HG02981 (cell line): Measurements from ENCODE around the gene STK11IP.
"Not testable (repeated sequence)": the region's sequence is repeated elsewhere in the genome, so short reads cannot be mapped to it uniquely, and the experiment has no call there.

ENCODE experiments used
- ATAC-seq: cut with Tn5 transposase; IDR thresholded peaks from one replicate; pipeline ENCODE4 v1.9.1; 2021; ENCODE audit warnings: mild to moderate bottlenecking, moderate library complexity; ENCODE audit not compliant: unreplicated experiment

STK11IP gene

GRCh38 chr2:219644801-219645480 is 47.3 kb downstream of the STK11IP start:
- no peak for ATAC-seq

- no peak for ATAC-seq
Observed at GRCh38 chr2:219645631-219646527, 48.2 kb downstream of the STK11IP start.

GRCh38 chr2:219648176-219648575 is 50.5 kb downstream of the STK11IP start:
- no peak for ATAC-seq

- no peak for ATAC-seq
Observed at GRCh38 chr2:219648963-219649362, 51.3 kb downstream of the STK11IP start.

GRCh38 chr2:219650426-219651248 is 53.0 kb downstream of the STK11IP start:
- no peak for ATAC-seq

GRCh38 chr2:219651656-219652055 is 54.0 kb downstream of the STK11IP start:
- ATAC-seq = not testable (repeated sequence)

GRCh38 chr2:219656526-219656925 is 58.9 kb downstream of the STK11IP start:
- ATAC-seq = no peak

- no peak for ATAC-seq
Observed at GRCh38 chr2:219658196-219658846, 60.7 kb downstream of the STK11IP start.

GRCh38 chr2:219658874-219659273 is 61.2 kb downstream of the STK11IP start:
- ATAC-seq = no peak

GRCh38 chr2:219661197-219661954 is 63.7 kb downstream of the STK11IP start:
- peak; percentile 96 for ATAC-seq

GRCh38 chr2:219661955-219662395 is 64.3 kb downstream of the STK11IP start:
- no peak for ATAC-seq

GRCh38 chr2:219662566-219662965 is 64.9 kb downstream of the STK11IP start:
- ATAC-seq = no peak

GRCh38 chr2:219663116-219663762 is 65.6 kb downstream of the STK11IP start:
- ATAC-seq = no peak

- ATAC-seq = no peak
Observed at GRCh38 chr2:219664041-219664440, 66.4 kb downstream of the STK11IP start.

- no peak for ATAC-seq
Observed at GRCh38 chr2:219664944-219665343, 67.3 kb downstream of the STK11IP start.

- no peak for ATAC-seq
Observed at GRCh38 chr2:219665926-219666325, 68.3 kb downstream of the STK11IP start.
